CD14-positive monocyte (primary cell): ENCODE measurements around the gene ZNF79. TPM values are rescaled to one million over a fixed set of nuclear protein-coding genes. Genes with fewer than 3 reads are reported as not detected.
"Not testable (repeated sequence)": the region's sequence is repeated elsewhere in the genome, so short reads cannot be mapped to it uniquely, and the experiment has no call there.

Source experiments
- DNase-seq, 3 donors: peaks; one replicate each; pipeline ENCODE4 v3.0.0-alpha.2; 2011 to 2022
- H2AFZ ChIP-seq: 2 replicates; pipeline ENCODE4 v1.6.0; 2012; ENCODE audit warnings: mild to moderate bottlenecking, low read depth, low read length, inconsistent platforms; ENCODE audit not compliant: insufficient read depth, poor library complexity, severe bottlenecking
- H3K27ac ChIP-seq, 2 donors: 1 replicate in 1 of 2; 2 replicates in 1 of 2; pipeline ENCODE4 v1.5.1; 2012 to 2013; ENCODE audit warnings: low read length in 2 of 2, control low read depth in 1 of 2, inconsistent platforms in 1 of 2, low read depth in 1 of 2, mild to moderate bottlenecking in 1 of 2
- H3K27me3 ChIP-seq, 2 donors: one replicate each; pipeline versions ENCODE4 v1.6.0 to v1.6.1; 2011 to 2013; ENCODE audit warnings: low read length in 2 of 2; ENCODE audit not compliant: control insufficient read depth in 2 of 2, insufficient read depth in 2 of 2
- H3K36me3 ChIP-seq, 2 donors: replicated peaks in 1 of 2; 1 replicate in 1 of 2; 2 replicates in 1 of 2; pipeline versions ENCODE4 v1.5.1 to v1.6.1; 2012 to 2013; ENCODE audit warnings: low read length in 2 of 2, control low read depth in 1 of 2, inconsistent platforms in 1 of 2, mild to moderate bottlenecking in 1 of 2; ENCODE audit not compliant: insufficient read depth in 2 of 2, control insufficient read depth in 1 of 2
- H3K4me1 ChIP-seq, 2 donors: 1 replicate in 1 of 2; 2 replicates in 1 of 2; pipeline versions ENCODE4 v1.5.1 to v1.6.1; 2012 to 2013; ENCODE audit warnings: low read length in 2 of 2, control low read depth in 1 of 2, inconsistent platforms in 1 of 2, mild to moderate bottlenecking in 1 of 2, moderate library complexity in 1 of 2; ENCODE audit not compliant: insufficient read depth in 2 of 2, control insufficient read depth in 1 of 2
- H3K4me2 ChIP-seq: replicated peaks from 2 replicates; pipeline ENCODE3; 2012; ENCODE audit warnings: low read length, moderate library complexity, mild to moderate bottlenecking; ENCODE audit not compliant: poor library complexity, severe bottlenecking; ENCODE audit errors: extremely low read depth
- H3K4me3 ChIP-seq, 3 experiments: fragments of 200-600 bp in 1 of 3; sonication (generic) in 1 of 3; replicated peaks in 1 of 3; 1 replicate in 2 of 3; 2 replicates in 1 of 3; pipeline ENCODE4 v1.5.1; 2011 to 2013; ENCODE audit warnings: low read length in 3 of 3, mild to moderate bottlenecking in 3 of 3, control low read depth in 2 of 3, low read depth in 2 of 3, inconsistent platforms in 1 of 3, moderate library complexity in 1 of 3
- H3K79me2 ChIP-seq: 2 replicates; pipeline ENCODE4 v1.6.0; 2012; ENCODE audit warnings: mild to moderate bottlenecking, control low read depth, inconsistent platforms, low read length, moderate library complexity; ENCODE audit not compliant: insufficient read depth
- H3K9ac ChIP-seq: 2 replicates; pipeline ENCODE4 v1.6.0; 2017; ENCODE audit warnings: low read length, mild to moderate bottlenecking; ENCODE audit not compliant: insufficient read depth, poor library complexity, severe bottlenecking
- H3K9me3 ChIP-seq, 2 donors: replicated peaks in 1 of 2; 1 replicate in 1 of 2; 2 replicates in 1 of 2; pipeline versions ENCODE4 v1.5.1 to v1.6.1; 2012 to 2013; ENCODE audit warnings: low read length in 2 of 2, control low read depth in 1 of 2; ENCODE audit not compliant: control insufficient read depth in 1 of 2, insufficient read depth in 1 of 2
- H4K20me1 ChIP-seq: 2 replicates; pipeline ENCODE4 v1.6.0; 2012; ENCODE audit warnings: mild to moderate bottlenecking, low read length, control low read depth, moderate library complexity; ENCODE audit not compliant: insufficient read depth
- H3K27ac Mint-ChIP-seq, 7 donors: one replicate each; pipeline ENCODE4 v1.8.0; 2020; ENCODE audit warnings: mild to moderate bottlenecking in 7 of 7, mixed read lengths in 7 of 7, moderate library complexity in 6 of 7, inconsistent platforms in 2 of 7
- H3K27me3 Mint-ChIP-seq, 3 donors: one replicate each; pipeline ENCODE4 v1.8.0; 2021 to 2022; ENCODE audit warnings: low read depth in 3 of 3, mild to moderate bottlenecking in 3 of 3, mixed read lengths in 3 of 3, moderate library complexity in 3 of 3, inconsistent platforms in 1 of 3
- H3K36me3 Mint-ChIP-seq, 2 donors: one replicate each; pipeline ENCODE4 v1.8.0; 2020; ENCODE audit warnings: mixed read lengths in 2 of 2, inconsistent platforms in 1 of 2, mild to moderate bottlenecking in 1 of 2
- H3K4me1 Mint-ChIP-seq: one replicate; pipeline ENCODE4 v1.8.0; 2020; ENCODE audit warnings: mild to moderate bottlenecking, mixed read lengths
- H3K4me3 Mint-ChIP-seq, 2 donors: one replicate each; pipeline ENCODE4 v1.8.0; 2020; ENCODE audit warnings: mild to moderate bottlenecking in 2 of 2, mixed read lengths in 2 of 2, moderate library complexity in 1 of 2
- H3K9me3 Mint-ChIP-seq, 7 donors: one replicate each; pipeline ENCODE4 v1.8.0; 2020 to 2022; ENCODE audit warnings: mixed read lengths in 7 of 7, mild to moderate bottlenecking in 6 of 7, moderate library complexity in 6 of 7, inconsistent platforms in 2 of 7
- CTCF ChIP-seq: fragments of 200-600 bp; IDR thresholded peaks from one replicate; pipeline ENCODE4 v1.8.0; 2022; ENCODE audit warnings: antibody characterized with exemption, mild to moderate bottlenecking
- WGBS: methylation state at CpG from one replicate; pipeline ENCODE4 v1.1.5; 2013; ENCODE audit warnings: missing lambda C conversion rate; ENCODE audit not compliant: insufficient coverage; 5-methylcytosine and 5-hydroxymethylcytosine counted together
- intact Hi-C, 2 donors: fragments of 100-400 bp; cut with micrococcal nuclease; formaldehyde crosslinking; loops; one replicate each; pipeline versions ENCODE4 v1.15.0 to v1.15.1; 2023
- polyA plus RNA-seq, 3 donors: library from polyadenylated mRNA; depleted of rRNA in 1 of 3; unstranded in 2 of 3; stranded (reverse) in 1 of 3; fragments of 300-500 nt in 2 of 3; fragments of >200 nt in 1 of 3; fragmentation: Illumina TruSeq in 2 of 3; gene quantifications; 1 replicate in 2 of 3; 2 replicates in 1 of 3; pipeline ENCODE4 v1.2.3, GENCODE V29; 2012 to 2021

ZNF79 gene
- polyA plus RNA-seq, 3 donors = 1.4 to 3.3 (median 2.0) TPM

DNA sequence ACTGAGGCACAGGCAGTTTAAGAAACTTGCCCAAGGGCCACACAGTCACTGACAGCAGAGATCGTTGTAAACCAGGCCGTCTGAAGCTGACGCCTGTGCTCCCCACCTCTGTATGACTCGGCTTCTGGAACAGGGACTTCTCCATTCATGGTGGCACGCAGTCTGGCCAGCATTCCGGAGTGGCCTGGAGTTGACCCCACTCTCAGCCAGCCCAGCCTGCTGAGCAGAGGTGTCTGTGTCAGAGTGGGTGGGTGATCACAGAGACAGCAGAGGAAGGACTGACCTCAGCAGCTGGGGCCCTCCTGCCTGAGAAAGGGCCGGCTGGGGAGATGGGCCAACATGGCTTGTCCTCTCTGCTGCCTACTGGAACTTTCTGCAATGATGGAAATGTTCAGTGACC lies 39.7 kb downstream of the ZNF79 start:
- intact Hi-C loops = no loop called here
- Histone ChIP-seq H3K27me3 (no peaks in the 10 kb centered on the region), H3K36me3 (peaks cover 70 to 92% of the 10 kb centered on the region in 2 donors), H3K4me3 (no peak overlapping the region), H3K9me3 (no peaks in the 10 kb centered on the region), H3K4me1 (no peaks in the 10 kb centered on the region), H3K9ac (no peak overlapping the region), H3K4me2 (no peak overlapping the region), H4K20me1 (no peaks in the 10 kb centered on the region), H3K27ac (no peak overlapping the region), H3K79me2 (no peaks in the 10 kb centered on the region), H2AFZ (no peak overlapping the region)
- Mint-ChIP-seq H3K36me3 (peaks cover 71 to 91% of the 10 kb centered on the region in 2 donors), H3K4me3 (no peak overlapping the region), H3K4me1 (no peaks in the 10 kb centered on the region), H3K27ac (no peak overlapping the region), H3K9me3 (peaks cover 0 to 1% (median 0%) of the 10 kb centered on the region in 7 donors), H3K27me3 (no peaks in the 10 kb centered on the region)
- DNase-seq = no peak
- TF ChIP-seq CTCF = no peak
- WGBS = 98% methylated on average over 7 of the region's 7 CpGs

DNA sequence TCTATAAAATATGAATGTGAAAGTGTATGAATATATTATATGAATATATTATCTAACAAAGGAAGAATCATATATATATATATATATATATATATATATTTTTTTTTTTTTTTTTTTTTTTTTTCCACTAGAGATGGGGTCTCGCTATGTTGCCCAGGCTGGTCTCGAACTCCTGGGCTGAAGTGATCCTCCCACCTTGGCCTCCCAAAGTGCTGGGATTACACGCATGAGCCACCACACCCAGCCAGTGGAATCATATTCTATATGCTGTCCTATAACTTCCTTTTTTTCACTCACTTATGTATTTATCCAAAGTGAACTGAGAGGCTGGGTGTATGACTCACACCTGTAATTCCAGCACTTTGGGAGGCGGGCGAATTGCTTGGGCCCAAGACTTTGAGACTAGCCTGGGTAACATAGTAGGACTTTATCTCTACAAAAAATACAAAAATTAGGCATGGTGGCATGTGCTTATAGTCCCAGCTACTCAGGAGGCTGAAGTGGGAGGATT lies 42.3 kb downstream of the ZNF79 start:
- H3K9ac ChIP-seq, H4K20me1 ChIP-seq, H3K4me1 Mint-ChIP-seq, H3K27me3 Mint-ChIP-seq, H3K9me3 Mint-ChIP-seq, H3K4me2 ChIP-seq, intact Hi-C loops, H3K9me3 ChIP-seq, H3K27me3 ChIP-seq, H3K4me1 ChIP-seq, H3K27ac ChIP-seq, H3K79me2 ChIP-seq, H3K4me3 ChIP-seq, H2AFZ ChIP-seq, H3K4me3 Mint-ChIP-seq: not testable (repeated sequence)
- DNase-seq = peak in 1 of 3 donors; percentile 5
- H3K36me3 ChIP-seq = peaks cover 52 to 79% of the 10 kb centered on the region in 2 donors
- Mint-ChIP-seq H3K36me3 (peaks cover 67 to 78% of the 10 kb centered on the region in 2 donors), H3K27ac (peak overlapping the region in 2 of 7 donors; percentile 43 to 45)
- WGBS = no CpG with 5 or more reads among the region's 5 CpGs
